Measurements from ENCODE around the gene METTL25B.

The METTL25B gene

DNA sequence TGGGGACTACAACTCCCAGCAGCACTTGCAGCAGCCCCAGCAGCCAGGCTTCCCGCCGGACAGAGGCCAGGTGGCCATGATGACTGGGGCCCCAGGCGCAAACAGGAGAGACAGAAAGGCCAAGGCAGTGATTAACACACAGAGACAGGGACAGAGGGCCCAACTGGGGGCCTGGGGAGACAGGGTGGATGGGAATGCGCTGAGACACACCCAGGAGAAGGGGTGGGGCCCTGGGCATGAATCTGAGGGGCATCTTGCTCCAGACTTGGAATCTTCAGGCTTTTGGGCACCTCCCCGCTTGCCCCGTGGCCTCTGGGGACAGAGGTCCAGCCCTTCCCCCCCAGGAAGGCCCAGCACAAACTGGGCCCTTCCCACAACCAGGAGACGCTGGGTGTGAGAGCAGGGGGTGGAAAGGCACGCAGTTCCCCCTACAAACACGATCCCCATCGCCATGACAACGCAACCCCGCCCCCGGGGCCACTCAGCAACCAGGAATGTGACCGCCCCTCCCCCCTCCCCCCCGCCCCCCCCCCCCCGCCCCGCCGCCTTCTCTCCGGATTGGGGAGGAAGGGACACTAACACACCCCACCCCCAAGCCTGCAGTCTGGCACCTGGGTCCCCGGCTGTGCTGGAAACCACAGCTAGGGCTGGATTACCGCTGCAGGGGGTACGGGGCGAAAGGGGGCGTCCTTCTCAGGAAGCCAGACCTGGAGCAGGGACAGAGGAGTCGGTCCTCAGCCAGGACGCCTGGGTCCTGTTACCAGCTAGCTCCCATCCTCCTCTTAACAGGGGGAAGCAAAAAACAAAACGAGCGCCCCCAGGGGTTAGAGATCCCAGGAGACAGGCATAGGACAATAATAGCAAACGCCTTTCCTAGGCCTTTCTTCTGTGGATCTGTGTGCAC is 18.7 kb downstream of the METTL25B start:
- no peaks in the 10 kb centered on the region for H3K9me3 Mint-ChIP-seq
- peak in 1 of 2 donors; percentile 71 for DNase-seq (ENCODE audit: low spot score in 2 of 2)
- H3K4me1 Mint-ChIP-seq, result peaks cover 86% of the 10 kb centered on the region
- H3K36me3 Mint-ChIP-seq, result peaks cover 87% of the 10 kb centered on the region
- H3K27ac Mint-ChIP-seq, result peak overlapping the region; percentile 98
- ATAC-seq, result peak; percentile 38
- peak overlapping the region; percentile 87 for H3K4me3 Mint-ChIP-seq

DNA sequence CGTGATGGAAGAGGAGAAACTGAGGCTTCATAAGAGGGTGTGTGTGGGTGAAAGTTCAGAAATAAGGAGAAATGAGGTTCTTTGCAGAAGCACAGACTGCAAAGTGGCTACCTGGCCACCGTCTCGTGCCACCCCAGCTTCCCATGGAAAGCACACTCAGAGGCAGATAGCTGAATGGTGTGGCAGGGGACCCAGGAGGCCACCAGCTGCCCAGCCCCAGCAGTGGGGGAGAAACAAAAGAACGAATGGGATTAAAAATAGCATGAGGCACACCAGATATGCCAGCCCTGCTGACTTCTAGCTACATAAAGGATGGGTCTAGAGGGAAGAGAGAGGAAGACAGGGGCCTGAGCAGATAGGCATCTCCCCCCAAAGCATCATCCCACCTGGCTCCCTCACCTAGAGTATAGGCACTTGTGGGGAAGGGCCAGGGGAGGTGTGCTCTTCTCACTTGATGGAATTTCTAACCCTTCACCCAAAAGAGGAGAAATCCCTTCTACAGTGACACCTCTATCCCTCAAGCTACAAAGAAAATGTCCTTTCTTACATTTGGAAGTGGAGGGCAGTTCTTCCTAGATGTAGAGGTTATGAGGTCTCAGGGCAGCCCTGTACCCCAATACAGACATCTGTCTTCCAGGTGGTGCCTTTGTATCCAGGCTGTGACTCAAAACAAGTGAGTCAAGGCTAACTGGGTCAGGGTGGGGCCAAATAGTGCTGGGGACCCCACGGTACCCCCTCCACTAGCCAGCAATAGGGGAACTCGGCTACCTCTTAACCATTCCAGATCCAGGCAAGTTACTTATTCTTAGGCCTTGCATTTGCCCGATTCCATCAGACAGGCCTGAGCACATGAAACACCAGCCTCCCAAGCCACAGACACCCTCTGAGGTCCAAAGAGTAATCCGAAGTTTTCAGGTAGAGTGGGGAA is 19.7 kb downstream of the METTL25B start:
- Mint-ChIP-seq H3K4me1 (peaks cover 81% of the 10 kb centered on the region), H3K27ac (peak overlapping the region; percentile 98), H3K36me3 (peaks cover 83% of the 10 kb centered on the region), H3K9me3 (no peaks in the 10 kb centered on the region), H3K4me3 (peak overlapping the region; percentile 87)
- no peak for DNase-seq (ENCODE audit: low spot score in 2 of 2)
- ATAC-seq, result no peak

DNA sequence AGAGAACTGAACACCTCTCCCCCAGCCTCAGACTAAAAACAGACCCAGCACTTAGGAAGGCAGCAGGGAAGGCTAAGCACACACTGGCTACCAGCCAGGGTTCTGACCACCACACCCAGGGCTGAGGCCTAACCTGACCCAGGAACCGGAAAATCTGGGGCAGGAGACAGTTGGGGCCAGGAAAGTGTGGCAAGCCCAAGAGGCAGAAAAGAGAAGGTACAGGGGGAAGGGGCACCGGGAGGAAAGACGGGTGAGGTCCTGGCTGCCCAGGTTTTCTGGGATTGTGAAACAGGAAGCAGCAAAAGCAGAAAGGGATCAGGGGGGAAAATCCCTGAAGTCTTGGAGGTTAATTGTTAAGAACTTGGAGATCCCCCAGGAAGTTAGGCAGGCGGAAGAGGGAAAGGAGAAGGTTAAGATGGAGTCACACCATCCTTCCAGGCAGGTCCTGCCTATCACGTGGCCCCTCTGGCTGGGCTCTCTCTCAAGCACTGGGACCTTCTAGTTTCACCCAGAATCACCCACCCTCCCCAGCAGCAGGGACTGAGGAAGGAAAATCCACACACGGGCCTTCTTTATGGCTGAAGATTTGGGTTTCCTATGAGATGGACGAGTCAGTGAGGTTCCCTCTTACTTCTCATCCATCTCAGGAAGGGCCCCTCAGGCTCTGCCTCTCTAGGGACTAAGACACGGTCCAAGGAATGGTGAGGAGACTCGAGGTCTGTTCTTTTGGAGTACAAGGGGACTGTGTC is 20.6 kb downstream of the METTL25B start:
- DNase-seq (ENCODE audit: low spot score in 2 of 2) (no peak), ATAC-seq (no peak)
- H3K4me1 Mint-ChIP-seq, result peaks cover 73% of the 10 kb centered on the region
- H3K36me3 Mint-ChIP-seq, result peaks cover 76% of the 10 kb centered on the region
- H3K4me3 Mint-ChIP-seq, result peak overlapping the region; percentile 87
- no peaks in the 10 kb centered on the region for H3K9me3 Mint-ChIP-seq
- peak overlapping the region; percentile 98 for H3K27ac Mint-ChIP-seq

- Mint-ChIP-seq H3K27ac (peak overlapping the region; percentile 98), H3K4me3 (peak overlapping the region; percentile 87), H3K9me3 (no peaks in the 10 kb centered on the region), H3K4me1 (peaks cover 66% of the 10 kb centered on the region), H3K36me3 (peaks cover 69% of the 10 kb centered on the region)
- no peak for DNase-seq (ENCODE audit: low spot score in 2 of 2)
- ATAC-seq, result no peak
Measured at GRCh38 chr1:156749419-156750118, 21.3 kb downstream of the METTL25B start.

- H3K9me3 Mint-ChIP-seq, result no peaks in the 10 kb centered on the region
- ATAC-seq (peak; percentile 11), DNase-seq (ENCODE audit: low spot score in 2 of 2) (no peak)
- H3K27ac Mint-ChIP-seq, result peak overlapping the region; percentile 98
- peak overlapping the region; percentile 87 for H3K4me3 Mint-ChIP-seq
- peaks cover 67% of the 10 kb centered on the region for H3K36me3 Mint-ChIP-seq
- H3K4me1 Mint-ChIP-seq, result peaks cover 64% of the 10 kb centered on the region
Measured at GRCh38 chr1:156750191-156750672, 22.0 kb downstream of the METTL25B start.

GRCh38 chr1:156750711-156751450 is 22.6 kb downstream of the METTL25B start:
- Mint-ChIP-seq H3K27ac (peak overlapping the region; percentile 98), H3K9me3 (no peaks in the 10 kb centered on the region), H3K4me3 (peak overlapping the region; percentile 87), H3K36me3 (peaks cover 61% of the 10 kb centered on the region), H3K4me1 (peaks cover 58% of the 10 kb centered on the region)
- ATAC-seq (peak; percentile 50), DNase-seq (ENCODE audit: low spot score in 2 of 2) (peak in 1 of 2 donors; percentile 72)

DNA sequence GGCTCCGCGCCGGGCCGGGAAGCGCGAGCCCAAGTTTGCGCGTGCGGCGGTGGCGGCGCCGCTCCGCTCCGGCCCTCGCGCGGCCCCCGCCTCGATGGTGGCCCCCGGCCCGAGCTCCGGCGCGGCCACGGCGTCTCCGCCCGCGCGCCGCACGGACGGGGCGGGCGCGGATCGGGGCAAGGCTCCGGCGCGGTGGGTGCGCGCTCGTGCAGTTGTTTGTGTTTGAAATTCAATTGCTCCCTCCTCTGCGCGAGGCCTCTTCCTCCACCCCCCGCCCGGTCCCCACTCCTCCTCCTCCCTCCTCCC is 23.1 kb downstream of the METTL25B start, which contains the start of gene HDGF:
Gene HDGF, minus strand, starts transcription at position 225 of the 306 bp plus-strand sequence. CDS start 246 bp downstream, outside the sequence.
- H3K27ac Mint-ChIP-seq, result peak within 1 kb of the TSS; percentile 98
- peak within 1 kb of the TSS; percentile 87 for H3K4me3 Mint-ChIP-seq
- no peaks in the 10 kb centered on the region for H3K9me3 Mint-ChIP-seq
- no peak for ATAC-seq
- no peak for DNase-seq (ENCODE audit: low spot score in 2 of 2)
- peaks cover 56% of the 10 kb centered on the region for H3K36me3 Mint-ChIP-seq
- H3K4me1 Mint-ChIP-seq, result peaks cover 53% of the 10 kb centered on the region

GRCh38 chr1:156751757-156752481 is 23.6 kb downstream of the METTL25B start:
- H3K4me1 Mint-ChIP-seq, result peaks cover 48% of the 10 kb centered on the region
- peak; percentile 88 to 93 for DNase-seq (ENCODE audit: low spot score in 2 of 2)

GRCh38 chr1:156752843-156753482 is 24.7 kb downstream of the METTL25B start:
- no peak for ATAC-seq
- Mint-ChIP-seq H3K4me3 (peak overlapping the region; percentile 87), H3K9me3 (no peaks in the 10 kb centered on the region), H3K4me1 (peaks cover 38% of the 10 kb centered on the region), H3K27ac (peak overlapping the region; percentile 98), H3K36me3 (peaks cover 43% of the 10 kb centered on the region)
- no peak for DNase-seq (ENCODE audit: low spot score in 2 of 2)

More at GRCh38 chr1:156751757-156752481, 23.6 kb downstream of the METTL25B start:
- H3K36me3 Mint-ChIP-seq, result peaks cover 51% of the 10 kb centered on the region
- peak overlapping the region; percentile 98 for H3K27ac Mint-ChIP-seq
- peak overlapping the region; percentile 87 for H3K4me3 Mint-ChIP-seq
- peak; percentile 90 for ATAC-seq
- H3K9me3 Mint-ChIP-seq, result no peaks in the 10 kb centered on the region

GRCh38 chr1:156754219-156754618 is 25.9 kb downstream of the METTL25B start:
- no peak for DNase-seq (ENCODE audit: low spot score in 2 of 2)
- no peak for ATAC-seq
- Mint-ChIP-seq H3K9me3 (no peaks in the 10 kb centered on the region), H3K4me1 (peaks cover 30% of the 10 kb centered on the region), H3K27ac (no peak overlapping the region), H3K36me3 (peaks cover 34% of the 10 kb centered on the region), H3K4me3 (no peak overlapping the region)

DNA sequence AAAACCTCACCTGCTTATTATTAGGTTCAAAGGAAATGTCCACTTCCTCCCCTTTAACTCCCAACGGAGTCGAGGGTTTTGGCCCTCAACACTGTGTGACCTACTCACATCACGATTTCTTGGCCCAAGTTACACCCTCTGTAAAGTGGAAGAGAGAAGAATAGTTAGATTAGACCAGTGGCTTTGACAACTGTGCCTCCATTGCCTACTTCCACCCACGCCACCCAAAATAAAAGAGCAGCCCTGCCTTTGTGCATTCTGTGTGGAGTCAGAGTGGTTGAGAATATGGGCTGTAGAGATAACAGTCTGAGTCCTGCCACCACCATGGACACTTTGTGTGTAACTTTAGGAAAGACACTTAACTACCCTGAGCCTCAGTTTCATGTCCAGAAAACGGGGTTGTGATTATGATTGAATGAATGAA is 27.3 kb downstream of the METTL25B start:
- Mint-ChIP-seq H3K27ac (peak overlapping the region; percentile 3), H3K9me3 (no peaks in the 10 kb centered on the region), H3K4me3 (no peak overlapping the region), H3K4me1 (peaks cover 16% of the 10 kb centered on the region), H3K36me3 (peaks cover 21% of the 10 kb centered on the region)
- ATAC-seq, result no peak
- DNase-seq (ENCODE audit: low spot score in 2 of 2), result no peak

- Mint-ChIP-seq H3K4me3 (no peak overlapping the region), H3K4me1 (peaks cover 16% of the 10 kb centered on the region)
- ATAC-seq, result no peak
Measured at GRCh38 chr1:156756355-156756754, 28.1 kb downstream of the METTL25B start.

More at GRCh38 chr1:156756355-156756754, 28.1 kb downstream of the METTL25B start:
- no peak overlapping the region for H3K27ac Mint-ChIP-seq
- no peaks in the 10 kb centered on the region for H3K9me3 Mint-ChIP-seq
- H3K36me3 Mint-ChIP-seq, result peaks cover 19% of the 10 kb centered on the region
- no peak for DNase-seq (ENCODE audit: low spot score in 2 of 2)

All from stimulated activated effector memory CD8-positive, alpha-beta T cell treated with anti-CD3 and anti-CD28 coated beads, Interleukin-12 subunit alpha, Interleukin-12 subunit beta, amount 100 ng/mL, for 72 hours (primary cell).